Measurements from ENCODE around the gene TCEAL7.
"Not testable (repeated sequence)": the region's sequence is repeated elsewhere in the genome, so short reads cannot be mapped to it uniquely, and the experiment has no call there.

The TCEAL7 gene
- 0 to 0.30 (median 0) reads per million in 9 experiments for total RNA-seq

DNA sequence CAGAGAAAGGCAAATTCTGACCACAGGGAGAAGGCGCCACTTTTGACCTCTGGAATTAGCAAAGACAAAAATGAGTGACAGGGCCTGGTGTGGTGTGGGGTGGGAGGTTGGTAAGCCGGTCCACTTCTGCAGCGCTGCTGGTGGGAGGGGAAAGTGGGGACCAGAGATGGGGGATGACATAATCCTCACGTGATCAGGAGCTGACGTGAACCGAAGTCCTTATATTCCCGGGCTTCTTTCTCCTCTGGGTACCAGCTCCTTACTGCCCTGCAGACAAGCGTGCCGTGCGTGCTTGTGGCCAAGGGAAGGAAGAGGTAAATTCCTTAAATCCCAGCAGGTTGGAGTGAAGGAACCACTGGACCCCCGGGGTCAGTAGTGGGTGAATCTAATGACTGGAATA, at the start of gene TCEAL7:
TCEAL7 (plus strand) TSS at position 249 of the 400 bp plus-strand sequence. CDS start 1,165 bp downstream, outside the sequence.
- Mint-ChIP-seq H3K4me3 (no peak within 1 kb of the TSS), H3K27ac (no peak within 1 kb of the TSS), H3K27me3 (peaks cover 25 to 33% of the 10 kb centered on the region in 2 donors), H3K4me1 (ENCODE audit: low read depth in 2 of 2) (no peaks in the 10 kb centered on the region), H3K9me3 (no peaks in the 10 kb centered on the region), H3K36me3 (ENCODE audit: insufficient read depth) (no peaks in the 10 kb centered on the region)
- DNase-seq: no peak
- ATAC-seq (replicated peaks): no peak

- Mint-ChIP-seq H3K4me1 (ENCODE audit: low read depth in 2 of 2) (no peaks in the 10 kb centered on the region), H3K36me3 (ENCODE audit: insufficient read depth) (no peaks in the 10 kb centered on the region), H3K27me3 (peaks cover 0 to 10% of the 10 kb centered on the region in 2 donors), H3K9me3 (no peaks in the 10 kb centered on the region), H3K27ac (no peak overlapping the region), H3K4me3 (no peak overlapping the region)
- DNase-seq (no peak), ATAC-seq (replicated peaks) (no peak)
These were observed 36.9 kb upstream of the TCEAL7 start for GRCh38 chrX:103293118-103293517.

DNA sequence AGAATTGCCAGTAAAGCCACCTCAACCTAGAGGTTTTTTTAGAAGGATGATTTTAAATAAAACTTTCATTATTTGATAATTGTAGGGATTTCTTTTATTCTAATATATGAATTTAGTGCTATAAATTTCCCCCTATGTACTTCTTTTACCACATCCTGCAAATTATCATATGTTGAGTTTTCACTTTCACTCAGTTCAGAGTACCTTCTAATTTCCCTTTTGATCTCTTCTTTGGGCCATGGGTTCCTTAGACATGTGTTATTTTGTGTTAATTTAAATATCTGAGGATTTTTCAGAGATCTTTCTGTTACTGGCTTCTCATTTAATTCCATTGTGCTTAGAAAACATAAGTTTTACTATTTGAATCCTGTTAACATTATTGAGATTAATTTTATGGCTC, 25.3 kb upstream of the TCEAL7 start:
- no peak for ATAC-seq (replicated peaks)
- Mint-ChIP-seq H3K4me1 (ENCODE audit: low read depth in 2 of 2) (no peaks in the 10 kb centered on the region), H3K9me3 (no peaks in the 10 kb centered on the region), H3K27me3 (no peaks in the 10 kb centered on the region), H3K27ac (no peak overlapping the region), H3K4me3 (no peak overlapping the region), H3K36me3 (ENCODE audit: insufficient read depth) (no peaks in the 10 kb centered on the region)
- no peak for DNase-seq

- not testable (repeated sequence) for H3K9me3 Mint-ChIP-seq; H3K27me3 Mint-ChIP-seq; DNase-seq; H3K4me1 Mint-ChIP-seq (ENCODE audit: low read depth in 2 of 2); H3K27ac Mint-ChIP-seq; H3K36me3 Mint-ChIP-seq (ENCODE audit: insufficient read depth); H3K4me3 Mint-ChIP-seq; ATAC-seq (replicated peaks)
These were observed 24.4 kb upstream of the TCEAL7 start for GRCh38 chrX:103305666-103306065.

- H3K9me3 Mint-ChIP-seq: no peaks in the 10 kb centered on the region
- H3K4me1 Mint-ChIP-seq (ENCODE audit: low read depth in 2 of 2): peaks cover 2 to 3% of the 10 kb centered on the region in 2 donors
- H3K27me3 Mint-ChIP-seq: no peaks in the 10 kb centered on the region
- peak overlapping the region; percentile 78 to 81 for H3K4me3 Mint-ChIP-seq
- H3K27ac Mint-ChIP-seq: no peak overlapping the region
- ATAC-seq (replicated peaks) (peak; percentile 5), DNase-seq (peak in 1 of 3 experiments; percentile 0)
- H3K36me3 Mint-ChIP-seq (ENCODE audit: insufficient read depth): peaks cover 3% of the 10 kb centered on the region
These were observed 20.0 kb upstream of the TCEAL7 start for GRCh38 chrX:103309860-103310554.

GRCh38 chrX:103310555-103311398, 19.3 kb upstream of the TCEAL7 start, which contains the start of gene BEX2:
Gene BEX2 (minus strand): TSS chrX:103310990. CDS start chrX:103309976, 1,014 bp downstream.
- peak within 1 kb of the TSS; percentile 74 to 82 for H3K27ac Mint-ChIP-seq
- DNase-seq (peak; percentile 69 to 78 (median 71)), ATAC-seq (replicated peaks) (peak; percentile 99)
- H3K9me3 Mint-ChIP-seq: no peaks in the 10 kb centered on the region
- peaks cover 3% of the 10 kb centered on the region for H3K36me3 Mint-ChIP-seq (ENCODE audit: insufficient read depth)
- peaks cover 2 to 3% of the 10 kb centered on the region in 2 donors for H3K4me1 Mint-ChIP-seq (ENCODE audit: low read depth in 2 of 2)
- H3K4me3 Mint-ChIP-seq: peak within 1 kb of the TSS; percentile 78 to 81
- no peaks in the 10 kb centered on the region for H3K27me3 Mint-ChIP-seq

GRCh38 chrX:103311399-103311780, 18.6 kb upstream of the TCEAL7 start:
- H3K27ac Mint-ChIP-seq: peak overlapping the region; percentile 74 to 82

DNA sequence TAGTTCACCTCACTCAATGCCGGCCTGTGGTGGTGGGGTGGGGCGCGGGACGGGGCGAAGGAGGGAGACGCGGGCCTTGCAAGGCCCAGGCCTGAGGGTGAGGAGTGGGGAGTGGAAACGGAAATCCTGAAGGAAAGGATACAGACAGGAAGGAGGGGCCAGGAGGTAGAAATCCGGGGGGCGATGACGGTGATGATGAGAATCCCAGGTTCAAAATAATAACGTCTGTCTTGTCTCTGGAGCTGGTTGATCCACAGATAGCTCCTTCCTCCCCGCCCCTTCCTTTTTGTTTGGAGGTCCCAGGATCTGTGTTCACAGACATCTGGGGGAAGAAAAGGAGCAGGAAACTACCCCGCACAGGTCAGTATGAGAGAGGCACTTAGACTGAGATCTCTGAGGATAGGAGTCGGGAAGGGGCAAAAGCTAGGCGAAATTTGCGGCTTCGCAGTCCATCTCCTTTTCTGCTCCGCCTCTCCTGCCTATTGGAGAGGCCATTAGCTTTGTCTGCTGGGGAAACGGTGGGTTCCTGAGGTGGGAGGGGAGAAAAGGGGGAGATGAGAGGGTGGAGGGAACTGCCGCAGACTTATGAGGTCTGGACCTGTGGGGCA, 746 bp downstream of the TCEAL7 start:
- H3K36me3 Mint-ChIP-seq (ENCODE audit: insufficient read depth): no peaks in the 10 kb centered on the region
- DNase-seq: no peak
- no peak for ATAC-seq (replicated peaks)

More at GRCh38 chrX:103311399-103311780, 18.6 kb upstream of the TCEAL7 start:
- DNase-seq (no peak), ATAC-seq (replicated peaks) (no peak)
- Mint-ChIP-seq H3K27me3 (no peaks in the 10 kb centered on the region), H3K4me3 (peak overlapping the region; percentile 78 to 81), H3K36me3 (ENCODE audit: insufficient read depth) (peaks cover 3% of the 10 kb centered on the region), H3K9me3 (no peaks in the 10 kb centered on the region), H3K4me1 (ENCODE audit: low read depth in 2 of 2) (peaks cover 2 to 3% of the 10 kb centered on the region in 2 donors)

DNA sequence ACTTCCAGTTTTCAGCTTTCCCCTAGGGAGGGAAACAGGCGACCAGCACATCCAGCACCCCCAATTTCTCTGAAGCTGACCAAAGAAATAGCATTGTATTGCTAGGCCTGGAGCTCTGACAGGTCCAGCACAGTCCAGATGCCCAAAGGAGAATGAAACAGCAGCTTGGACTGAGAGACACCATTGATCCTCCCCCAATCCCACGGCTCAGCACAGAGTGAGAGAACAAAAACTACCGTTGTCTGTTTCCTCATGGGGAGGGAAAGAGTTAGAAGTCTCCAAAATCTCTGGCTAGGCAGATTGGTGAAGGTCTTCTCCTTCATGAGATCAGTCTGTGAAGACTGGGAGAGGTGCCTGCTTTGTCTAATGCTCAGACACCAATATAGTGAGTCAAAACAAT, 8.6 kb downstream of the TCEAL7 start:
- Mint-ChIP-seq H3K27ac (no peak overlapping the region), H3K9me3 (no peaks in the 10 kb centered on the region), H3K36me3 (ENCODE audit: insufficient read depth) (no peaks in the 10 kb centered on the region), H3K27me3 (peaks cover 0 to 7% of the 10 kb centered on the region in 2 donors), H3K4me3 (no peak overlapping the region), H3K4me1 (ENCODE audit: low read depth in 2 of 2) (no peaks in the 10 kb centered on the region)
- ATAC-seq (replicated peaks) (no peak), DNase-seq (no peak)

More for the DNA sequence above, 746 bp downstream of the TCEAL7 start:
- no peaks in the 10 kb centered on the region for H3K4me1 Mint-ChIP-seq (ENCODE audit: low read depth in 2 of 2)
- no peak overlapping the region for H3K27ac Mint-ChIP-seq
- peaks cover 23 to 33% of the 10 kb centered on the region in 2 donors for H3K27me3 Mint-ChIP-seq
- no peak overlapping the region for H3K4me3 Mint-ChIP-seq
- H3K9me3 Mint-ChIP-seq: no peaks in the 10 kb centered on the region

DNA sequence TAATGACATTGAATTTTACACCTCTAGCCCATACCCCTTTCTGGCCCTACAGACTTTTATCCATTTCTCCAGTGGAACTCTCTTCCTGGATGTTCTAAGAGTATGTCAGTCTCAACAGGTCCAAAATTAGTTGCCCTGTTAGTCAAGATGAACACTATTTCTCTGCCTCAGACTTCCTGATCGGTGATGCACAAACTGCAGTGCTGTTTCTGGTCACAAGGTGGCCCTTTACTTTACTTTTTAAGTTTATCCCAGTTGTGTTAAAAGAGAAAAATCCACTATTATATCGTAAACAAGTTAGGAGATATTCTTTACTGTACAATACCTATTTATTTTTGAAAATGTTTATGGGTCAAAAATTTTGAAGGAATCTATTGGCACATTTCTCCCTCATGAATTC, 13.1 kb downstream of the TCEAL7 start:
- DNase-seq (peak; percentile 4 to 12 (median 6)), ATAC-seq (replicated peaks) (peak; percentile 37)
- Mint-ChIP-seq H3K4me3 (no peak overlapping the region), H3K27ac (no peak overlapping the region), H3K27me3 (peaks cover 6 to 7% of the 10 kb centered on the region in 2 donors), H3K36me3 (ENCODE audit: insufficient read depth) (no peaks in the 10 kb centered on the region), H3K4me1 (ENCODE audit: low read depth in 2 of 2) (no peaks in the 10 kb centered on the region), H3K9me3 (no peaks in the 10 kb centered on the region)

DNA sequence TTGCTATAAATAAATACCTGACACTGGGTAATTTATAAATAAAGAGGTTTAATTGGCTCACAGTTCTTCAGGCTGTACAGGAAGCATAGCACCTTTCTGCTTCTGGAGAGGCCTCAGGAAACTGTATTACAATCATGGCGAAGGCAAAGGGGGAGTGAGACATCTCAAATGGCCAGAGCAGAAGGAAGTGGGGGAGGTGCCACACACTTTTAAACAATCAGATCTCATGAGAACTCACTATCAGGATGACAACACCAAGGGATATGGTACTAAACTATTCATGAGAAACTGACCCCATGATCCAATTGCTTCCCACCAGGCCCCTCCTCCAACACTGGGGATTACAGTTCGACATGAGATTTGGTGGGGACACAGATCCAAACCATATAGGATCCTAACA, 14.6 kb downstream of the TCEAL7 start:
- H3K4me3 Mint-ChIP-seq: no peak overlapping the region
- H3K27me3 Mint-ChIP-seq: peaks cover 17 to 18% of the 10 kb centered on the region in 2 donors
- H3K27ac Mint-ChIP-seq: no peak overlapping the region
- H3K4me1 Mint-ChIP-seq (ENCODE audit: low read depth in 2 of 2): no peaks in the 10 kb centered on the region
- DNase-seq: no peak
- no peaks in the 10 kb centered on the region for H3K9me3 Mint-ChIP-seq
- no peak for ATAC-seq (replicated peaks)
- H3K36me3 Mint-ChIP-seq (ENCODE audit: insufficient read depth): no peaks in the 10 kb centered on the region

- H3K27me3 Mint-ChIP-seq: peaks cover 17 to 18% of the 10 kb centered on the region in 2 donors
- DNase-seq (no peak), ATAC-seq (replicated peaks) (no peak)
- H3K4me3 Mint-ChIP-seq: no peak overlapping the region
- H3K4me1 Mint-ChIP-seq (ENCODE audit: low read depth in 2 of 2): no peaks in the 10 kb centered on the region
- H3K36me3 Mint-ChIP-seq (ENCODE audit: insufficient read depth): no peaks in the 10 kb centered on the region
- no peaks in the 10 kb centered on the region for H3K9me3 Mint-ChIP-seq
- no peak overlapping the region for H3K27ac Mint-ChIP-seq
These were observed 17.8 kb downstream of the TCEAL7 start for GRCh38 chrX:103347682-103348397.
